Left cardiac atrium (tissue), 4 donors: ENCODE data around the gene TTC16. TPM values are rescaled to one million over a fixed set of nuclear protein-coding genes. Genes with fewer than 3 reads are reported as not detected.

Experiments used
- ATAC-seq, 2 donors: fragments of 200-7000 bp; cut with Tn5 transposase; one replicate each; pipeline ENCODE4 v1.9.1; 2020; ENCODE audit warnings: mild to moderate bottlenecking in 2 of 2, moderate library complexity in 2 of 2
- DNase-seq: peaks from one replicate; pipeline ENCODE4 v3.0.0-alpha.2; 2020
- intact Hi-C, 2 donors: fragments of 100-400 bp; cut with DNase I; formaldehyde crosslinking; loops; one replicate each; pipeline versions ENCODE4 v1.14.1 to v1.15.1; 2022 to 2023
- long read RNA-seq: library from polyadenylated mRNA; unstranded; transcript quantifications from one replicate; pipeline ENCODE4 v2.0.0, GENCODE V29; 2021
- total RNA-seq, 2 donors: library from RNA; stranded (reverse); fragmentation: NEBNext Ultra II Directional; extraction: Animal tissue kit (Norgen Biotek cat#: 25700); gene quantifications; one replicate each; pipeline ENCODE4 v1.2.1, GENCODE V29; 2021
- donor health status: DM: no; HTN: yes; CAD: no.
- donor health status: DM: no; HTN: yes; CAD: no; lungs with severe emphysema.
- donor health status: DM: yes; HTN: yes; CAD: no.
- donor health status: Dilated cardiomyopathy.

Gene TTC16
- total RNA-seq = under 1 TPM; 0.05 to 0.09 TPM
- long read RNA-seq = 0 reads

- intact Hi-C loops = no loop called here
- peak; percentile 97 for ATAC-seq
These were observed at the start of gene TTC16, which contains the start of gene PTRH1 for GRCh38 chr9:127715470-127716337. TSS of gene TTC16 (plus strand) at chr9:127716079. CDS start at chr9:127716146, 67 bp downstream. TSS of gene PTRH1 (minus strand) at chr9:127715663. CDS start at chr9:127715639, 24 bp downstream.

GRCh38 chr9:127667127-127667844, 48.6 kb upstream of the TTC16 start:
- intact Hi-C loops = no loop called here
- DNase-seq (no peak), ATAC-seq (no peak)

More at GRCh38 chr9:127715470-127716337, at the start of gene TTC16, which contains the start of gene PTRH1:
- DNase-seq = peak; percentile 99

GRCh38 chr9:127667906-127668305, 48.0 kb upstream of the TTC16 start:
- intact Hi-C loops = no loop called here

GRCh38 chr9:127673234-127673633, 42.6 kb upstream of the TTC16 start:
- intact Hi-C loops = no loop called here
- ATAC-seq = no peak

More at GRCh38 chr9:127667906-127668305, 48.0 kb upstream of the TTC16 start:
- ATAC-seq (no peak), DNase-seq (no peak)

GRCh38 chr9:127676638-127677037, 39.2 kb upstream of the TTC16 start:
- intact Hi-C loops = no loop called here
- DNase-seq (no peak), ATAC-seq (peak in 1 of 2 donors; percentile 50)

More at GRCh38 chr9:127673234-127673633, 42.6 kb upstream of the TTC16 start:
- no peak for DNase-seq

GRCh38 chr9:127679506-127679905, 36.4 kb upstream of the TTC16 start:
- no peak for ATAC-seq
- intact Hi-C loops = no loop called here
- no peak for DNase-seq

GRCh38 chr9:127680226-127680625, 35.7 kb upstream of the TTC16 start:
- DNase-seq = no peak
- ATAC-seq = no peak
- intact Hi-C loops = no loop called here

GRCh38 chr9:127680846-127681245, 35.0 kb upstream of the TTC16 start:
- DNase-seq (no peak), ATAC-seq (no peak)
- intact Hi-C loops = no loop called here

- ATAC-seq (no peak), DNase-seq (no peak)
- intact Hi-C loops = no loop called here
These were observed 33.3 kb upstream of the TTC16 start for GRCh38 chr9:127682351-127683136.

- DNase-seq (no peak), ATAC-seq (no peak)
- intact Hi-C loops = no loop called here
These were observed 32.2 kb upstream of the TTC16 start for GRCh38 chr9:127683723-127684122.

GRCh38 chr9:127684576-127684975, 31.3 kb upstream of the TTC16 start:
- intact Hi-C loops = no loop called here
- DNase-seq (no peak), ATAC-seq (no peak)

- DNase-seq (no peak), ATAC-seq (no peak)
- intact Hi-C loops = no loop called here
These were observed 29.2 kb upstream of the TTC16 start for GRCh38 chr9:127686461-127687393.

GRCh38 chr9:127689329-127690000, 26.4 kb upstream of the TTC16 start:
- no peak for DNase-seq
- intact Hi-C loops = no loop called here
- no peak for ATAC-seq

GRCh38 chr9:127690735-127691134, 25.1 kb upstream of the TTC16 start:
- DNase-seq (no peak), ATAC-seq (no peak)
- intact Hi-C loops = no loop called here

GRCh38 chr9:127692071-127692470, 23.8 kb upstream of the TTC16 start:
- no peak for DNase-seq
- no peak for ATAC-seq
- intact Hi-C loops = no loop called here

GRCh38 chr9:127693143-127693542, 22.7 kb upstream of the TTC16 start:
- intact Hi-C loops = no loop called here
- no peak for ATAC-seq

GRCh38 chr9:127693697-127694096, 22.2 kb upstream of the TTC16 start:
- ATAC-seq (no peak), DNase-seq (no peak)
- intact Hi-C loops = no loop called here

More at GRCh38 chr9:127693143-127693542, 22.7 kb upstream of the TTC16 start:
- DNase-seq = no peak
